Upper lobe of left lung (tissue), 4 donors: ENCODE results near the gene INTS11.

Experiments used
- EP300 ChIP-seq, 4 donors: sonication (generic); formaldehyde crosslinking; IDR thresholded peaks; one replicate each; pipeline ENCODE4 v1.5.1; 2017; ENCODE audit warnings: antibody characterized with exemption in 4 of 4, control low read depth in 2 of 4
- POLR2A ChIP-seq, 4 donors: fragments of 450-650 bp; IDR thresholded peaks; one replicate each; pipeline ENCODE4 v1.5.1; 2016 to 2017; ENCODE audit warnings: antibody characterized with exemption in 4 of 4, mild to moderate bottlenecking in 2 of 4
- TF ChIP-seq, protein P1 (sequence below), 6 experiments: fragments of 450-650 bp in 4 of 6; fragments of 200-600 bp in 2 of 6; sonication (generic) in 2 of 6; IDR thresholded peaks; one replicate each; pipeline ENCODE4 v1.5.1; 2016 to 2019; ENCODE audit warnings: antibody characterized with exemption in 6 of 6

DNA sequence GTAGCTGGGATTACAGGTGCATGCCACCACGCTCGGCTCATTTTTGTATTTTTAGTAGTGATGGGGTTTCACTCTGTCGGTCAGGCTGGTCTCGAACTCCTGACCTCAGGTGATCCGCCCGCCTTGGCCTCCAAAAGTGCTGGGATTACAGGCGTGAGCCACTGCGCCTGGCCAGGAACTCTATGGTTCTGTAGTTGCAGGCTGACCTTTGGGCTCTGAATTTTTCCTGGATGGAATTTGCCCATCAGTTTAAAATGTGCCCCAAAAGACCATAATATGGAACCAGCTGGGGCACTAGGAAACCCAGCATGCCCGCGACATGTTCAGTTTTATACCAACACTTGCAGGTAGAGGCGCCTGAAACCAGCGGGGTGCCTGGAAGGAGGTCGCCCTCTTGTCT, 45.8 kb downstream of the INTS11 start:
- TF ChIP-seq, protein P1, sequence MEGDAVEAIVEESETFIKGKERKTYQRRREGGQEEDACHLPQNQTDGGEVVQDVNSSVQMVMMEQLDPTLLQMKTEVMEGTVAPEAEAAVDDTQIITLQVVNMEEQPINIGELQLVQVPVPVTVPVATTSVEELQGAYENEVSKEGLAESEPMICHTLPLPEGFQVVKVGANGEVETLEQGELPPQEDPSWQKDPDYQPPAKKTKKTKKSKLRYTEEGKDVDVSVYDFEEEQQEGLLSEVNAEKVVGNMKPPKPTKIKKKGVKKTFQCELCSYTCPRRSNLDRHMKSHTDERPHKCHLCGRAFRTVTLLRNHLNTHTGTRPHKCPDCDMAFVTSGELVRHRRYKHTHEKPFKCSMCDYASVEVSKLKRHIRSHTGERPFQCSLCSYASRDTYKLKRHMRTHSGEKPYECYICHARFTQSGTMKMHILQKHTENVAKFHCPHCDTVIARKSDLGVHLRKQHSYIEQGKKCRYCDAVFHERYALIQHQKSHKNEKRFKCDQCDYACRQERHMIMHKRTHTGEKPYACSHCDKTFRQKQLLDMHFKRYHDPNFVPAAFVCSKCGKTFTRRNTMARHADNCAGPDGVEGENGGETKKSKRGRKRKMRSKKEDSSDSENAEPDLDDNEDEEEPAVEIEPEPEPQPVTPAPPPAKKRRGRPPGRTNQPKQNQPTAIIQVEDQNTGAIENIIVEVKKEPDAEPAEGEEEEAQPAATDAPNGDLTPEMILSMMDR (IDR thresholded peaks at IDR 0.05) = no peak
- no peak for TF ChIP-seq POLR2A (IDR thresholded peaks at IDR 0.05)
- TF ChIP-seq EP300 (IDR thresholded peaks at IDR 0.05) = no peak
